Measurements from ENCODE around the gene NR4A2. TPM values are rescaled to one million over a fixed set of nuclear protein-coding genes. Genes with fewer than 3 reads are reported as not detected.

NR4A2 gene
- total RNA-seq, 1 experiment from 2014 or later, result not detected

DNA sequence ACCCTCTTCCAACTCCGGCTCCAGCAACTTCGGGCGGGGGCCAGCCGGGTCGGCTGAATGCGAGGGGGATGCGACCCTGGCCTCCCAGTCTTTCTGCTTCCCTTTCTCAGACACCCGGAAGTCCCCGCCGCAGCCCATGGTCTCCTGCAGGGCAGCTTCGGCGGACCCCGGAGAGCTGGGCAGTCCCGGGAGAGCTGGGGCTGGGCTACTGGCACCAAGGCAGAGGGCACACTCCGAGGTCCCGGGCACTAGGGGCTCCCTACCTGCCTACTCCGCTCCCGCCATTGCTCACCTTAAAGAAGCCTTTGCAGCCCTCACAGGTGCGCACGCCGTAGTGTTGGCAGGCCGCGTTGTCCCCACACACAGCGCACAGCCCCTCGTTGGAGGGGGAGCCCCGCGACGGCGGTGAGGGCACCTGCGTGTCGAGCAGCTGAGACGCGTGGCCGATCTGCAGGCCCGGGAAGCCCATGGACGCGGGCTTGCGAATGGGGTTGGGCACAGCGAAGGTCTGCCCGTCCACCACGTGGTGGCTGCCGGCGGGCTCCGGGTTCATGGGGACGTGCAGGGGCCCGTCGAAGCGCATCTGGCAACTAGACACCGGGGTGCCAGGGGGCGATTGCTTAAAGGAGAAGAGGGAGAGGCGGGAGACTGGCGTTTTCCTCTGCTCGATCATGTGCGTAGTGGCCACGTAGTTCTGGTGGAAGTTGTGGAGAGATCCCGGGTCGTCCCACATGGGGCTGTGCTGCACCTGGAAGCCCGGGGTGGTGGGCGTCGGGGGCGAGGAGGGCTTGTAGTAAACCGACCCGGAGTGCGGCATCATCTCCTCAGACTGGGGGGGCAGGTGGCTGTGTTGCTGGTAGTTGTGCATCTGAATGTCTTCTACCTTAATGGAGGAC lies 3.2 kb downstream of the NR4A2 start:
- Histone ChIP-seq H3K4me3 (no peak overlapping the region), H3K36me3 (no peaks in the 10 kb centered on the region), H3K9me3 (no peaks in the 10 kb centered on the region), H3K27me3 (no peaks in the 10 kb centered on the region)
- no peak for DNase-seq

DNA sequence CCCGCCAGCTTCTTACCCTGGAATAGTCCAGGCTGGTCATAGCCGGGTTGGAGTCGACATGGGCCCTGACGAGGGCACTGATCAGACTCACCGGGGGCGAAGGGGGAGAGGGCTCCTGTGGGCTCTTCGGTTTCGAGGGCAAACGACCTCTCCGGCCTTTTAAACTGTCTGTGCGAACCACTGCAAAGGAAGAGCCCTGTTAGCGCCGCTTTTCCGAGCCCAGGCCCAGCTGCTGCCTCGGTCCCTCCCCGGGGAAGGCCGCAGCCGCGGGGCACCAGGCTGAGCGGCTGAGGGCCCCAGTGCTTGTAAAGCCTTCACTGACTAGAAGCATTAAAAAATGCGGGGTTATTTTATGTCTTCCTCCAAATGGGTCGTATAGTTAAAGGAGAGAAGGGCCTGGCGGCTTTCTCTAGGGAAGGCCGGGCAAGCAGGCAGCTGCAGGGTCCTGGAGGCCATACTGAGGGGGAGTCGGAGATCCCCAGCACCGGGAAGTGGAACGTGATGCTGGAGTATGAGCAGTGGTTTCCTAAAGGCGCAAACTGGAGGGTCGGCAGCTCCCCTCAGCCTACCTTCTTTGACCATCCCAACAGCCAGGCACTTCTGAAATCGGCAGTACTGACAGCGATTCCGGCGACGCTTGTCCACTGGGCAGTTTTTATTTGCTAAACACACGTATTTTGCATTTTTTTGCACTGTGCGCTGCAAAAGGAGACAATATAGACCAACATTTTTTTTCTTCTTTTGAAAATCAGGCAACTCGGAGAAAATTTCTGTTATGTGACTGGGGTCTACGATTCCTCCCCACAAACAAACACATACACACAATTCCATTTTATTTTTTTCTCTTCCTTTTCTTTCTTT lies 4.5 kb downstream of the NR4A2 start:
- no peaks in the 10 kb centered on the region for H3K36me3 ChIP-seq
- H3K4me3 ChIP-seq, result no peak overlapping the region
- no peaks in the 10 kb centered on the region for H3K27me3 ChIP-seq
- no peaks in the 10 kb centered on the region for H3K9me3 ChIP-seq
- DNase-seq, result no peak

GRCh38 chr2:156326526-156327095 lies 5.9 kb downstream of the NR4A2 start:
- DNase-seq, result no peak
- no peak overlapping the region for H3K4me3 ChIP-seq

DNA sequence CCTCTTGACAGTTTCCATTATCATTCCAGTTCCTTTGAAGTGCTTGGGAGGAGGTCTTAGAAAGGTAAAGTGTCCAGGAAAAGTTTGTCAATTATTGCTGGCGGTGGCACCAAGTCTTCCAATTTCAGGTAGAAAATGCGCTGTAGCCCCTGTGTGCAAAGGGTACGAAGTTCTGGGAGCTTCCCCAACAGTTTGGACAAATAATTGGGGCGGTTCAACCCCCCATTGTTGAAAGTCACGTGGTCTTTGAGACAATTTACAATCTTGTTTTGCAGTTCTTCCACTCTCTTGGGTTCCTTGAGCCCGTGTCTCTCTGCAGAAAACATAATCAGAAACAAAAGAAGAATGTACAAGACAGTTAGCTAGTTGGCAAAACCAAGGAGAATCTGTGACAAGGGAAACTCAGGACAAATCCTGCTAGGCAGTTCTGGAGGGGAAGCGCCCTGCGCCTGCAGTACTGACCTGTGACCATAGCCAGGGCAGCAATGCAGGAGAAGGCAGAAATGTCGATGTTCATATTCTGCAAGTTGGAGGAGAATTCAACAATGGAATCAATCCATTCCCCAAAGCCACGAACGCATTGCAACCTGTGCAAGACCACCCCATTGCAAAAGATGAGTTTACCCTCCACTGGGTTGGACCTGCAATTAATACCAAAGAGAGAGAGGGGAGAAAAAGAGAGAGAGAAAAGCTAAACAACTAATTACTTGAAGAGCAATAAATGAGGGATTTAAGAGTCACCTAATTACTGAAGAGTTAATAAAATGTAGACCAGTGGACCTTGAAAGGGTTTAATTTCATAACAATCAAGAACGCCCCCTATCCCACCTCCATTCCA lies 6.6 kb downstream of the NR4A2 start:
- no peak for DNase-seq
- no peaks in the 10 kb centered on the region for H3K9me3 ChIP-seq
- peaks cover 2% of the 10 kb centered on the region; the same call in 1 of the 2 replicates for H3K27me3 ChIP-seq
- no peaks in the 10 kb centered on the region for H3K36me3 ChIP-seq
- H3K4me3 ChIP-seq, result no peak overlapping the region

More at GRCh38 chr2:156326526-156327095, 5.9 kb downstream of the NR4A2 start:
- Histone ChIP-seq H3K9me3 (no peaks in the 10 kb centered on the region), H3K36me3 (no peaks in the 10 kb centered on the region), H3K27me3 (no peaks in the 10 kb centered on the region)

- Histone ChIP-seq H3K9me3 (no peaks in the 10 kb centered on the region), H3K36me3 (no peaks in the 10 kb centered on the region), H3K27me3 (peaks cover 2% of the 10 kb centered on the region; the same call in 1 of the 2 replicates), H3K4me3 (no peak overlapping the region)
- DNase-seq, result no peak
These were observed 8.8 kb downstream of the NR4A2 start for GRCh38 chr2:156323754-156324153.

- Histone ChIP-seq H3K27me3 (peaks cover 2% of the 10 kb centered on the region; the same call in 1 of the 2 replicates), H3K36me3 (no peaks in the 10 kb centered on the region), H3K4me3 (no peak overlapping the region), H3K9me3 (no peaks in the 10 kb centered on the region)
- DNase-seq, result no peak
These were observed 9.8 kb downstream of the NR4A2 start for GRCh38 chr2:156322686-156323231.

DNA sequence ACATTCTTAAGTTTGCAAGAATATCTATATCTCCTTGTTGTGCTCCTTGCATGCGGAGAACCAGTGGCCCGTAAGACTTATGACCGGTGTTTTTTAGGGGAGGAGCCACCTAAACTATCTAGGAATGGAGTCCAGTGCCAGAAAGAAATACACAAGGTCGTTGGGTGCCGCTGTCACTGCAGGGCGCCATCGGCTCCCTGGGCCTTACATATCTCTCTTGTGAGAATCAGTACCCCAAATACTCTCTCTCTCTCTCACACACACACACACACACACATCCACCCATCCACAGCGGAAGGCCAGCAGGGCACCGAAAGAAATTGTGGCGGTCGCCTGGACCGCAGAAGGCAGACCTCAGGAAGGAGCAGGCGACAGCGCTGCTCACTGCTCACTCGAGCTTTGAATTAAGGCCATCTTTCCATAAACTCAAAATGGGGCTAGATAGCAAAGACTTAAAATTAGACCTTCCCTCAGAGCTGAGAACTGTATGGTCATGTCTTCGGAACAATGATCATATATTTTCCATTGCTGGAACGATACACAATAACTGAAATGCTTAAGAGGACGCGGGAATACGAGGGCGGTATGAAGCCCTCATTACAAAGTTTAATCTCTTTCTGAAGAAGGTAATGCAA lies 10.4 kb downstream of the NR4A2 start:
- Histone ChIP-seq H3K27me3 (peaks cover 2% of the 10 kb centered on the region; the same call in 1 of the 2 replicates), H3K4me3 (peak overlapping the region; percentile 40; the same call in 1 of the 2 replicates), H3K9me3 (no peaks in the 10 kb centered on the region), H3K36me3 (no peaks in the 10 kb centered on the region)
- DNase-seq, result no peak

DNA sequence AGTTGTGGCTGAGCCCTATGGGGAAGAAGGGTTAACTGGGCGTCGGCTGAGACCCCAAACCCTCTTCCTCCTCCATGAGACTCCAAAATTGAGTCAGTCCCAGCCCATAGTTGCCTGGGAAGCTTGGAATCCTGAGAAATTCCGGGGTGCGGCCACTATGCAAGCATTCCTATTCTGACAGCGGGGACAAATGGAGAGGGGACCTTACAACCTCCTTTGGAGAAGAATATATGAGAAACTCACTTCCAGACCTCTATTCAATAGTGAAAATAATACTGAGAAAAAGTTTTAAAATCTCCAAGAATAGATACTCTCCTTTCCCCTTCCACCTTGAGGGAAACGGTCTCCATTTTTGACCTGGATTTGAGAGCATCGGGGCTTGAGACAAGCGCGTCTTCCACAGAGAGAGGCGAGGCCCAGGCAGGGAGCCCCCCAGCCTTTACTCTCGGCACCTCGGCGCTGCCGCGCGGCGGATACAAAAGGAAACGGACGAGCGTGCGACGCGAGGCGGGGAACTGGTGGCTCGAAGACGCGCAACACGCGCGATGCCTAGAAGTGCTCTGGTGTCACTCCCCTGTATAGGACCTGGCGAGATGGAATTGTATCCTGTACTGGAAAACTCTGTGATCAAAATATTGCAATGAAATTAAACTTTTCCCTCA lies 11.1 kb downstream of the NR4A2 start:
- H3K27me3 ChIP-seq, result peaks cover 2% of the 10 kb centered on the region; the same call in 1 of the 2 replicates
- no peaks in the 10 kb centered on the region for H3K36me3 ChIP-seq
- DNase-seq, result peak; percentile 16
- H3K4me3 ChIP-seq, result peak overlapping the region; percentile 40
- H3K9me3 ChIP-seq, result no peaks in the 10 kb centered on the region

DNA sequence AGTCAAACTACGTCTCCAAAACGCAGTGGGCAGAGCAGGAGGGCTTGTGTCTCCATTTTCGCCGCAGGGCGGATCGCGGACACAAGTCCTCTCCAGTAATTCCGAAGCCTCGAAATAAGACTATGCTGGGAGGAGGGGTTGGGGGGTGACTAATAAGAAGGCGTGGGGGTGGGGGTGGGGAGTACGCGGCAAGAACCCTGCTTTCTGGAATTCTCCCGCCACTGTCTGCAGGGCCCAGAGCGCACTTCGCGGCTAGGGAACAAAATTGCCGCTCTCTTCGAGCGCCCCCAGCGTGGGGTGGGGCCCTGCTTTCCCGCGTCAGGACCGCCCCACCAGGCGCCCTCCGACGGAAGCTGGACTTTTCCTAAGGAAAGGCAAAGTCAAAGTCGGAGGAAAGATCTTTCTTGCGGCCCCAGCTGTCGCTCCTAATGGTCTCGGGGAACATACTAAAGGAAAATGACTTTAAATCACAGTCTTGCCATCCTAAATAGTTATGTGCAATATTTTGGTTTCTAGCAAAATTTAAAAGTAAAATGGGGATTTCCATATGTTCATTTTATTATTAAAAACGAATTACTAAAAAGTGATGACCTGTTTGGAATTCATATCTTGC lies 11.9 kb downstream of the NR4A2 start:
- peak; percentile 35 for DNase-seq
- H3K27me3 ChIP-seq, result peaks cover 2% of the 10 kb centered on the region; the same call in 1 of the 2 replicates
- no peaks in the 10 kb centered on the region for H3K9me3 ChIP-seq
- peak overlapping the region; percentile 40 for H3K4me3 ChIP-seq
- no peaks in the 10 kb centered on the region for H3K36me3 ChIP-seq

GRCh38 chr2:156319811-156320485 lies 12.6 kb downstream of the NR4A2 start:
- no peaks in the 10 kb centered on the region for H3K9me3 ChIP-seq
- H3K27me3 ChIP-seq, result peaks cover 2% of the 10 kb centered on the region; the same call in 1 of the 2 replicates
- DNase-seq, result no peak
- no peaks in the 10 kb centered on the region for H3K36me3 ChIP-seq
- H3K4me3 ChIP-seq, result no peak overlapping the region

DNA sequence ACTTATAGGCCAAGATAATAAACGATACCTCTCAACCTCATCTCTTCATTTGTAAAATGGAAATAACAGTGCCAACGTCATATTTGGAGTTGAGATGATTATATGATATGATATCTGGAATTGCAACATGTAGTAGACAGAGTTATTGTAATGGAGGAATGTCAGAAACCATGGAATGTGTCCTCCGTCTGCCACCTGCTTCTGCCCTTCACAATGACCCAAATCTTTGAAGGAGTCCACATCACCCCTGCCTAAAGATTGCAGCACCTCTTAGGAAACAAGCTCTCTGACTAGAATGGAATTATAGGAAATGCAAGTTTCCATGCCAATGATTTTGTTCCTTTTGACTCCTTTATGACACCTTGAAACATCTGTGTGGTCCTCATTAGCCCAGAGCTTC lies 14.9 kb downstream of the NR4A2 start:
- Histone ChIP-seq H3K27me3 (peaks cover 2% of the 10 kb centered on the region; the same call in 1 of the 2 replicates), H3K4me3 (no peak overlapping the region), H3K36me3 (no peaks in the 10 kb centered on the region), H3K9me3 (no peaks in the 10 kb centered on the region)
- DNase-seq, result no peak

GRCh38 chr2:156311976-156312375 lies 20.5 kb downstream of the NR4A2 start:
- H3K27me3 ChIP-seq, result no peaks in the 10 kb centered on the region; the same call in 1 of the 2 replicates
- H3K36me3 ChIP-seq, result no peaks in the 10 kb centered on the region
- H3K4me3 ChIP-seq, result no peak overlapping the region
- DNase-seq, result no peak
- H3K9me3 ChIP-seq, result no peaks in the 10 kb centered on the region

GRCh38 chr2:156310773-156311172 lies 21.7 kb downstream of the NR4A2 start:
- Histone ChIP-seq H3K36me3 (no peaks in the 10 kb centered on the region), H3K27me3 (no peaks in the 10 kb centered on the region; the same call in 1 of the 2 replicates), H3K4me3 (no peak overlapping the region), H3K9me3 (no peaks in the 10 kb centered on the region)
- no peak for DNase-seq

GRCh38 chr2:156309917-156310316 lies 22.6 kb downstream of the NR4A2 start:
- no peak overlapping the region for H3K4me3 ChIP-seq
- no peak for DNase-seq
- no peaks in the 10 kb centered on the region; the same call in 1 of the 2 replicates for H3K27me3 ChIP-seq
- H3K36me3 ChIP-seq, result no peaks in the 10 kb centered on the region
- no peaks in the 10 kb centered on the region for H3K9me3 ChIP-seq

All from MG63 (cell line).